ENCODE data around the gene QRICH1.

QRICH1 gene

DNA sequence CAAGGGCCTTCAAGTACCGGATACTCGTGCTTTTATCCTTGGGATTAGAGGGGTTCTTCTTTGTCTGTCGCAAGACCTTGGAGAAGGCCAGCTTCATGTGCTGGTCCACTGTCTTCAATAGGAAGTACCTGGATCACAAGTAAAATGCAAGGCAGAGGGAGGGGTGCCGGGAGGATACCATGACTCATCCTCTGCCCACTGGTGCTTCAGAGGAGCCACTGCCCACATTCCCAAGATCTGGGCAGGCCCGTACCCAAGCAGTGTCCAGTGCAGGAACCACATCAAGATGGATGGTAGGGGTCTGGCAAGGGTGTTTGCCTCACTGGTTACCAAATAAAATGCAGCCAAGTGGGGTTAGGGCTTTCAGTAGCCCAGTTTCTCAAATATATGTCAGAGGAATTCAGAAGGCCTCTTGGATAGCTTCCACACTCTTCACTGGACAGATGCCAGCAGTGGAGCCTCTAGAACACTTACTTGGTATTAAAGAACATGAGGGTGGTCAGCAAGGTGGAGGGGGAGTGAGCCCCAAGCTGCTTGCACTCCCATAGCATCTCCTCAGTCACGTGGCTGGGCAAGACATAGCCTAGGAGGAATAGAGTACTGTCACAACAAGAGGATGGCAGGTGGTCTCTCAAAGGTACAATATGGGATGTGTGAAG, 61.1 kb downstream of the QRICH1 start:
- DNase-seq (ENCODE audit: low spot score), result no peak

DNA sequence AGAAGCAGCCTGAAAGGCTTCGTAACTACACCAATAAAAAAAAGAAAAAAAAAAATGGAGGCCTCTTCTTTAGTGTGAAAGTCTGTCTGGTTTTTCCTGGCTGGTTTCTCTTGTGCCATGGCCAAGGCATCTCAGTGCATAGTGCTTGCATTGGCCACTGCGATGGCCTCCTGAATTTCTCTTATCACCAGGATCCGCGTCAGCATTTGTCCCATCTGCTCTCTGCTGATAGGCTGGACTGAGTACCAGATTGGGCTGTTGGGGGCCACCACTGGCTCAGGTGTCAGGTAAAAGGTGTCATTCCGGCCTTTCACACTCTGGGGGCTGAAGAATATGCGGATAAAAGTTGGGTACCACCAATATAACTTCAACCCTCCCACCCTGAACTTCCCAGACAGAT, 63.5 kb downstream of the QRICH1 start:
- DNase-seq (ENCODE audit: low spot score), result no peak

DNA sequence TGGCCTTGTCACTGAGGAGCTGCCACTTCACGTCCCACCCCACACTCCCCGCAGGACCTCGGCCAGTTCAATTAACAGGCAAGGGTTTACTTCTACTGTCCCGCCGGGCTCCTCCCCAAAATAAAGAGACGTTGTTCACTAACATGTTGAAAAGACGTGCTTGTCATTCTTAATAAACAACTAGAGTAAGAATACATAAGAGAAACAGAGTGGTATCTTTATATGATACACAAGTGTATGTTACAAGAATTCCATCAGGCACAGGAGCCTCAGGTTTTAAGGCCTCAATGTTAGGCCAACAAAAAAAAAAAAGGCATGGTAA, 64.3 kb downstream of the QRICH1 start:
- DNase-seq (ENCODE audit: low spot score), result no peak

DNA sequence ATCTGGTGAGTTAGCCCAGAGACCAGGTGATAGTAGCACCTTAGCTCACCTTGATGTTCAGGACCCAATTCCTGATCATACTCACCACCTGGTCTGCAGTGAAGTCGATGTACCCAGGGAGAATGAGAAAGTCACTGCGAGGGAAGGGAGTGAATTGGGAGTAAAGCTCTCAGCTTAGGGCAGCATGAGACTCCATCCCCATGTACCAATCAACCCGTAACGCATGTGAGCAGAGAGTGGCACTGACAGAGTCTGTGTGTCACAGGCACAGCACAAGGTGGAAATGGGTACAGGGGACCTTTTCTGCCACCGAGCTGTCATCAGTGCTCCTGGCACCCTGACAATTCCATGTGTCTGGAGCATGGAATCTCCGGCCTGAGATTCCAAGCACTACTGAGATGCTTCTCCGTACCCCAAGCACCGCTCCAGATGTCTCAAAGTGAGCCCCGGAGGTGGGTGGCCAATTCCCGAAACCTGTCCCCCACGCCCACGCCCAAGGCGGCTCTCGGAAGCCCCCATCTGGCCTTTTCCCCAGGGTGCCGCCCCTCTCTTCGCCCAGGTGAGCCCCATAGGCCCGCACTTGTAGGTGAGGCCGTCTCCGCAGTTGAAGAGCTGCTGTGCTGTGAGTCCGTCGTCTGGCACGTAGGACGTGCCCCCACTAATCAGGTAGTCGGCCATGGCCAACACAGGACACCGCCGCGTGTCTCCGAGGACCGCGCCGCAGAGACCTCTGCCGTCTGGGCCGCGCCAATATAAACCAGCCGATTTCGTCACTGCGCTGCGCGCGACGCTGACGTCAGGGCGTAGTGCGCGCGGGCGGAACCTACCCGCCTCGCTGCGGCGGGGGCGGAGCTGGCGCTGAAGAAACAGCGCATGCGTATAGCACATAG, 65.0 kb downstream of the QRICH1 start, which contains the start of gene IMPDH2:
Gene IMPDH2, minus strand, starts transcription at position 726 of the 890 bp plus-strand sequence. Its CDS starts 48 bp downstream, at position 678.
- peak; percentile 92 for DNase-seq (ENCODE audit: low spot score)

DNA sequence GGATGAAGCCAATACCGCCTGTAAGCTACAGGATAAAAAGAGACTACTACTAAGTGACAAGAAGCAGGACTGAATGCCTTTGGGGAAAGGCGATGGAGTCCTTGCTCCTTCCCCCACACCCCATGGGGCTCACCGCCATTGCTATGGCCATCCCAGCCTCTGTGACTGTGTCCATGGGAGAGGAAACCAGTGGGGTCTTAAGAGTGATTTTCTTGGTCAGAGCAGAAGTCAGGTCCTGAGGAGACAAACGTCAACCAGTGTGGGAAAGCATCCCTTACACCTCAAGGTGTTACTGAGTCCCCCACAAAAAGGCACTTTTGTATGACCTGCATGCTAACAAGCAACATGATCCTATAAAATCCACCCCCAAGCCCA, 65.6 kb downstream of the QRICH1 start:
- DNase-seq (ENCODE audit: low spot score), result no peak

DNA sequence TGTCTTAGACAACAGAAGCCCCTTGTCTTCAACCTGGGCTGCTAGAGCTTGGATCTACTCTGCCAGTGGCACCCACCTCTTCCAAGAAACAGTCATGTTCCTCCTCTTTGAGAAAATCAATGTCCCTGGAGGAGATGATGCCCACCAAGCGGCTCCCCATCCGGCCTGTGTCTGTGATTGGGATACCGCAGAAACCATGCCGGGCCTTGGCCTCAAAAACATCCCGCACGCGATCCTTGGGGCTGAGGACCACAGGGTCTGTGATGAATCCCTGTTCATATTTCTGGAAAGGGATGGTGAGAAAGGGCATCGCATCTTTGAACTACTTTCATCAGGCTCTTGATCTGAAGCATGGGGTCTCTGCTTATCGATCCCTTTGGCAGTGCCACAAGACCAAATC, 66.2 kb downstream of the QRICH1 start:
- no peak for DNase-seq (ENCODE audit: low spot score)

DNA sequence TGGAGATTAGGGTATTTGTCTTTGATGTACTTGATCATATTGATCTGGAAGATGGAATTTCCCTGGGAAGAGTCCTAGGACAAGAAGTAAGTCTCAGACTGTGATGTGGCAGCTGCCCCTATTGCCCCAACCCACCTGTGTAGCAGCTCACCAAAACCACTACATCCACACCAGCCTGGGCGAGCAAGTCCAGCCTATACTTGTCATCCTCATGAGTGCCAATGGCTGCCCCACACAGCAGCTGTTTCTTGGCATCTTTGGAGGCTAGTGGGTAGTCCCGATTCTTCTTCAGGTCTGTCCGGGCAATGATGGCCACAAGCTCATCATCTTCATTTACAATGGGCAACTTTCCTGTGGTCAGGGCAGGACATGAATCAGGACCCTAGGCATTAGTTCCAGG, 67.3 kb downstream of the QRICH1 start:
- DNase-seq (ENCODE audit: low spot score), result no peak

DNA sequence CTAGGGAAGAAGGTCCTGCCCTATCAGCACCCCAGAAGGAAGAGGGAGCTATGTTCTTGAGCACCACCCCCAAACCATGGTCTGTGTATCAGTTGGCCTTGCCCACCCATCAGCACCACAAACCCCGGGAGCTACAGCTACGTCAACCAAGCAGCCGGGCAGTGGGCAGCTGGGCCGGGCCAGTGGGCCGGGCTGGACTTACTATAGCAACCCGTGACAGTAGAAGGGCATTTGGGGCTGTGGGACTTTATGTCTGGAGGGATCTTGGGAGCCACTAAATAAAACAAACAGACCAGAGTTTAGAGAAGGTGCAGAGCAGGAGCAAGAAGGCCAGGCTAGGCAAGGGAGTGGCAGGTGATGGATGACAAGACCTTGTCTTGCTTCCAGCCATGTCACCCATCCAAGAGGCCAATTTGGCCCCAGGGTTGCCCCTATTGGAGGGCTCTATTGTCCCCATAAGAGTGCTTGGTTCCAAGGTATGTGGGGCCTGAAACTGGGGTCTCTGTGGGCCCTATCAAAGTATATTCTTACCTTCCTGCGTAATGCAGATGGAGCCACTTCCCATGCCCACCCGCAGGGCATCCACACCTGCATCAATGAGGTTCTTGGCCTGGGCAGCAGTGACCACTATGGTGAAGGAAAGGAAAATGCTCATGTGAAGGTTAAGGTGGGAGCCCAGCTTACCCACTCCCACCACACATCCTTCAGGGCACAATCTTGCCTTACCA, 67.9 kb downstream of the QRICH1 start:
- DNase-seq (ENCODE audit: low spot score), result no peak

DNA sequence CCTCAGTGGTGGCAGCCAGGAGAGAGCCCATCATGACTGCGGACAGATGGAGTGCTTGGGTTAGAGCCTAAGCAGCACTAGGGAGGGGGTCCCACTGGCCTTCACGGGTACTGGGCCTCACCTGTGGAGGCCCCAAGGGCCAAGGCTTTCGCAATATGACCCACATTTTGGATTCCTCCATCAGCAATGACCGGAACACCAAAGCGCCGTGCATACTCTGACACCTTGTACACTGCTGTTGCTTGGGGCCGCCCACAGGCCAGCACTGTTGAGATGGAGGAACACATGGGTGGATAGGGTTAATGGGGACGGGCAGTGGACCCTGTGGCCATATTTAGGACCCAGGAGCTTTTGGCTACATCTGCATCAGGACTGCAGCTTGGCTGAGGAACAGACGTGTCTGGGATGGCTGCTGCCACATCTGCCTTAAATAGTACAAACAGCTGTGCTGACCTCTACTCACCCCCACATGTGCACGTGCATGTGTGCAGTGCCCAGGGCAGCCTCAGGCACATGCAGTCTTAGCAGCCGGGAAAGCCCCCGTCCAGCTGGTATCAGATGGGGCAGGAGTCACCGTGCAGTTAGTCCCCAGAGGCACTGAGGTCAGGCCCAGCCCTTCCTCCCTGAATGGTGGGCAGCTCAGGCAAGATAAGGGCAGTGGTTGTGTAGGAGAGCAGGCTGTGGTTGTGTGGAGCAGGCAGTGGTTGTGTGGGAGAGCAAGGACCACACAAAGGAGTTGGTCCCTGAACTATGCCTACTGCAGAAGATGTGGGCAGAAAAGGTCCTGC, 68.7 kb downstream of the QRICH1 start:
- no peak for DNase-seq (ENCODE audit: low spot score)

DNA sequence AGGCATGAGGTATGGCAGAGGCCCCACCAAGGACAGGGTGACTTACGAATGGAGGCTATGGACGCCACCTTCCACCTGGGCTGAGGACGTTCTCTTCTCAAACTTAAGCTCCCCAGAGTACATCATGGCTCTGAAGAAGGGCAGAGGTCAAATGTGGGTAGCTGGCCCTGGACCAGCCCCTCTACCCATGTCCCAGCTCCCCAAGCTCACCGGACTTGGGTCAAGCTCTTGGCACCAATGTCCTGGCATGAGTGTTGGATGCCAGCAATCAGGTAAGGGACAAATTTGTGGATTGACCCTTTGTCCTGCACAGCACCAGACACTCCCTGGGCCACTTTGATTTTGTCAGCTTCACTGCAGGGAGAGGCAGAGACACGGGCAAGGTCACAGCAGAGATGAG, 69.4 kb downstream of the QRICH1 start:
- no peak for DNase-seq (ENCODE audit: low spot score)

DNA sequence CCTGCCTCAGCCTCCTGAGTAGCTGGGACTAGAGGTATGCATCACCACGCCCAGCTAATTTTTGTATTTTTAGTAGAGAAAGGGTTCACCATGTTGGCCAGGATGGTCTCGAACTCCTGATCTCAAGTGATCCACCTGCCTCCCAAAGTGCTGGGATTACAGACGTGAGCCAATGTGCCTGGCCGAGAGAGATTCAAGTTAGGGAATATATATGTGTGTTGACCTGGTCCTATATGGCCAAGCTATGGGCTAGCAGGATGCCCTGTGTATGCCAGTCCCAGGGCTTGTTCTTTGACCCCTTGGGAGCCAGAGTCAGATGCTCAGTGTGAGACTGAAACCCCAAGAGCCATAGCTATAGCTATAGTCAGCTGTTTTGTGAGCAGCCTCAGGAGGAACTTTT, 70.1 kb downstream of the QRICH1 start:
- no peak for DNase-seq (ENCODE audit: low spot score)

DNA sequence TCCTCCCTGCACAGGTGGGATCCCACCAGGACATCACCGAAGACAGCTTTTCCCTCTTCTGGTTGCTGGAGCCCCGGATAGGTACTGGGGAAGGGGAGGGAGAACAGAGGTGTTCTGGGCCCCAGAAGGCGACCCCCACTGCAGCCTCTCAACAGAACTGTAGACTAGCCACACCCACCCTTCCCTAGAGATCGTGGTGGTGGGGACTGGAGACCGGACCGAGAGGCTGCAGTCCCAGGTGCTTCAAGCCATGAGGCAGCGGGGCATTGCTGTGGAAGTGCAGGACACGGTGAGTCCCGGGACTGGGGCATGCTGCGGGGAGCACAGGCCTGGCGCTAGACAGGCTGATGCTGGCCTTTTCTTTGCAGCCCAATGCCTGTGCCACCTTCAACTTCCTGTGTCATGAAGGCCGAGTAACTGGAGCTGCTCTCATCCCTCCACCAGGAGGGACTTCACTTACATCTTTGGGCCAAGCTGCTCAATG, 71.1 kb downstream of the QRICH1 start:
- DNase-seq (ENCODE audit: low spot score), result no peak

DNA sequence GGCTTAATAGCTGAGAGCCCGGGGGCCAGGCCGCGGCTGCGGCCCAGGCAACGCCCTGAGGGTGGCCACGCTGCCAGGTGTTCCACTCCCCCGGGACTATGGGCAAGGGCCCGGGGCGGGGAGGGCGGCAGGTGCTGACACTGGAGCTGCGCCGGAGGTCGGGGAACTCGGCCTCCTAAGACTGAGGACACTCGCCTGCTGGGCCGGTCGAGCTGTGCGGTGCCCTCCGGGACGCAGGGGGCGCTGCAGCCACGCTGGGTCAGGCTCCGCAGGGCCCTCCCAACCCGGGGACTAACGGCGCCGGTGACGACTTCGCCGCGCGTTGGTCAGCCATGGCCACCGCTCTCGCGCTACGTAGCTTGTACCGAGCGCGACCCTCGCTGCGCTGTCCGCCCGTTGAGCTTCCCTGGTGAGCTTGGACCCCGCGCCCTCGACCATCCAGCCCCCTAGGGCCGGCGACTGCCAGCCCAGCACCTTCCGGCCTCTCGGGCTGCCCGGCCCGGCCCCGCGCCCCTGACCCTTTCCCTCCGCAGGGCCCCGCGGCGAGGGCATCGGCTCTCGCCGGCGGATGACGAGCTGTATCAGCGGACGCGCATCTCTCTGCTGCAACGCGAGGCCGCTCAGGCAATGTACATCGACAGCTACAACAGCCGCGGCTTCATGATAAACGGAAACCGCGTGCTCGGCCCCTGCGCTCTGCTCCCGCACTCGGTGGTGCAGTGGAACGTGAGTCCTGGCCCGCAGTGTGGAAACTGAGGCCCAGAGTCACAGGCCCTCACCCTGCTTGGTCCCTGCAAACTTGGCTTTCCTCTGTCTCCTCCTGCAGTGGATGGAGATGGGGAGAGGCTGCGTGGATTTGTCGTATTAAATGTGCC, 71.8 kb downstream of the QRICH1 start, which contains the start of gene NDUFAF3:
Gene NDUFAF3, plus strand, starts transcription at position 309 of the 875 bp plus-strand sequence. Its CDS starts 24 bp downstream, at position 333.
- DNase-seq (ENCODE audit: low spot score), result peak; percentile 89

DNA sequence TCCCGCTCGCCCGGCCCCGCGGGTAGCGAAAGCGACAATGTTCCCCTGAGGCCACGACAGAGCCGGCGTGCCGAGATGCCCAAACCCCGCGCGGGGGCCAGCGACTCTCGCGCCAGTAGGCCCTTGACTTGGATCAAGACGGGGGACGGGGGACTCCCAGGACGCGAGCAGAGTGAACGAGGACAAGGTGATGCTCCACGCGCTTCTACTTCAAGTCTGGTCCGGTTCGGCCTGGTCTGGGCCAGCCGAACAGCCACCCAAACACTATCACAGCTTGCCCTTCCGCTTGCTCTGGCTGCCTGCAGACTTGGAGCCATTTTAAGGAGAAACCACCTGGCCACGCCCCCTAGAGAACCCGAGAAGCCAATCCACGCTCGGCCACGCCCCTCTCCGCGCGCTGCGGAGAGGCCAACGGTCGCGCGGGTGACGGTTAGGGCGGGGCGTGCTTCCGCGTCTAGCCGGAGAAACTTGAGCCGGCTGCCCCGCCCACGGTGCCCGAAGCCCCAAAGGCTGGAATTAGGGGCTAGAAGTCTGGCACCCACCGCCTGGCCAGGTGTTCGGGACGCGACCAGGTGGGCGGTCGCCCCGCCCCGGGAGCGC, 72.6 kb downstream of the QRICH1 start:
- peak; percentile 98 for DNase-seq (ENCODE audit: low spot score)

DNA sequence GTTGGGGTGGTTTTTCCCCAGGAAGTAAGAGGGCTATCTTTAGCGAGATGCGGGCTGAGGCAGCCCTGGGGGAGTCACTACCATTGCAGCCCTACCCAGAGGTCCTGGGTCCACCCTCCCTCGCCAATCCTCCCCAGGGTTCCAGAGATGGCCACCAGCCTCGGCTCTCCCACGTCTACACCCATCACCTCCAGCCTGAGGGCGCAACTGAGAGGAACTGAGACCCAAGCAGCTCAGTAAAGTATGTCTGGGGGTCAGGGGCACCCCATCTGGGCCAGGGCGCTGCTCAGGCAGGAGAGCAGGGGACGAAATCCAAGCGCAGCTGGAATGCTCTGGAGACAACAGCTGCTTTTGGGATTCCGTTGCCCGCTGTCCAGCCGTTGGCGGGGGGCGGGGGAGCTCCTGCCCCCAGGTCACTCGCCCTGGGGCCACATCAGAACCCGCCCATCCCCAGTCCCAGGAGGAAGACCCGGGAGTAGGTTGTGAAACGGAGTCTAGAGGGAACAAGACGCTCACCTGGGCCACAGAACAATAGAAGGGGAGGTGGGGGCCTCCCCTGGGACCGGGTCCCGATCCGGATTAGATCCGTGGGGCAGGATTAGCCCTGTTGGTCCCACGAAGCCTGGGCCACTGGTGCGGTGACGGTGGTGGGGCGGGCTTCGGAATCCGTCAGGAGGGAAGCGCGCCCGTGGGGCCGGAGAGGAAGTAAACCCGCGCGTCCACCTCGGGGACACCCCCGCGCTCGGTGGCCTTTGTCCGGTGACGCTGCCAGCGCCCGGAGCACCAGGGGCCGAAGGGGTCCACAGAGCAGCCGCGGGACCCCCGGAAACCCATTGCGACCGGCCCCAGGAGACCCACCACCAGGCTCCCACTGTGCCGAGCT, 73.3 kb downstream of the QRICH1 start:
- no peak for DNase-seq (ENCODE audit: low spot score)

DNA sequence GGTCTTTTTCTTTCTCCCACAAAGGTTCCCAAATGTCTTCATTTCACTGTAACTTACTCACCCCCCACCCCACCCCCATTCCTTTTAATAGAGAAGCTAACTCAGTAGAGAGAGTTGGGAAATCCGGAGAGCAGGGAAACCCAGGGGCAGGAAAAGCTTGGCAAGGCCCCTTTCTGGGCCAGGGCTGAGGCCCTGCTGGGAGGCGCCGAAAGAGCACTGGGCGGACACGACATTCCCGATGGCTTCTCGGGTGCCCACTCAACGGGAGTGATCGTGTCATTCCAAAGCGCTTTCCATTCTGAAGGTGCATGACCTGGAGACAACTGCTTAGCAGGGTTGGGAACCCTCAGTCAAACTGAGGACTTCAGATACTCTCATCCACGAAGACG, 73.9 kb downstream of the QRICH1 start:
- no peak for DNase-seq (ENCODE audit: low spot score)

DNA sequence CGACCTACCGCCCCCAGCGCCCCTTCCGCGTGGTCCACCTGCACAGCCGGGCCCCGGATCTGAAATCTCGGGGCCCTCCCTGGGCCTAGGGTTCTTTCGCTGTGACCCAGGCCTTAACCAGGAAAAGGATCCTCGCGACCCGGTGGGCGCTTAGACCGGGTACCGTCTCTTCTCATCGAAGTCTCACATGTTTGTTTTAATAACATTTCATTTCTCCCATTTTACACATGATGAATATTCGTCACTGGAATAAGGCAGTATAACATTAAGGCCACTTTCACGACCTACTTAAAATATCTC, 75.2 kb downstream of the QRICH1 start:
- no peak for DNase-seq (ENCODE audit: low spot score)

DNA sequence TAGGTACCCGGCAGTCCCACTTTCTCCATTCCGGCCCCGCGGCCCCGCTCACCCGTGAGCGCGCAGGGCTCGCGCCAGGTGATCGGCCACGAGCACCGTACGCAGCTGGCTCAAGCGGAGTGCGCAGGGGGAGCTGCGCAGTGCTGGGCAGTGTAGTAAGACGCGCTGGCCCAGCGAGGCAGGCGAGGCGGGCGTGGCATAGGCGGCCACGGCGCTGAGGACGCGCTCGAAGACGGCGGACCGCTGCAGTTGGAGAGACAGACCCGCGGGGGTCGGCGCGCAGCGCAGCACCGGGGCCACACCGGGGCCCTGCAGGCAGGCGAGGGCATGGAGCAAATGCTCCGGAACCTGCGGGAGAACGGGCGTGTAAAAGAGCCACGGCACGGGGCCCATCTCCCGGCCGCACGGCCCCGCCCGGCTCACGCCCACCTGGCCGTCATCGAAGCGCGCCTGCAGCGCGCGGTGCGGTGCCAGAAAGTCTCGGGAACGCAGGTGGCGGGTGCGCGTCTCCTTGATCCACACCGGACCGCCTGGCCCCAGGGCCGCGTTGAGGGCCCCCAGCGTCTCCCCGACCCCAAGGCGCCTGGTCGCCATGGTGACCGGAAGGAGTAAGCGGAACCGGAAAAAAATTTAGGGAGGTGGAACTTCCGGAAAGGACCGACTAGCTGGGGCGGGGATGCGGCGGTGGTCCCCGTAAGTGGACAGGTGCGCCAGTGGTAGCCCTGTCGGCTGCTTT, 75.7 kb downstream of the QRICH1 start, which contains the start of gene DALRD3:
Gene DALRD3, minus strand, starts transcription at position 610 of the 736 bp plus-strand sequence. Its CDS starts 16 bp downstream, at position 594.
- peak; percentile 53 for DNase-seq (ENCODE audit: low spot score)
